GM12891 (cell line): ENCODE measurements around the gene ZSWIM3.

Experiments used
- POLR2A ChIP-seq: IDR thresholded peaks from 2 replicates; pipeline ENCODE4 v1.6.1; 2011; ENCODE audit warnings: low read depth, low read length, control low read depth
- POLR2AphosphoS5 ChIP-seq: IDR thresholded peaks from 2 replicates; pipeline ENCODE4 v1.6.1; 2011; ENCODE audit warnings: low read depth, low read length, control low read depth
- POU2F2 ChIP-seq: IDR thresholded peaks from 2 replicates; pipeline ENCODE4 v1.6.1; 2011; ENCODE audit warnings: low read depth, mild to moderate bottlenecking, control low read depth, low read length, moderate library complexity
- SPI1 ChIP-seq: IDR thresholded peaks from 2 replicates; pipeline ENCODE4 v1.6.1; 2011; ENCODE audit warnings: low read depth, low read length, control low read depth
- TAF1 ChIP-seq: IDR thresholded peaks from 2 replicates; pipeline ENCODE4 v1.6.1; 2011; ENCODE audit warnings: low read depth, low read length, control low read depth

- TF ChIP-seq POLR2A (no peak), POLR2AphosphoS5 (no peak), TAF1 (no peak), SPI1 (no peak), POU2F2 (no peak)
Observed at GRCh38 chr20:45896641-45897161, 39.3 kb downstream of the ZSWIM3 start.
